ENCODE measurements around the gene NQO2.
"Not testable (repeated sequence)": the region's sequence is repeated elsewhere in the genome, so short reads cannot be mapped to it uniquely, and the experiment has no call there.

The NQO2 gene

DNA sequence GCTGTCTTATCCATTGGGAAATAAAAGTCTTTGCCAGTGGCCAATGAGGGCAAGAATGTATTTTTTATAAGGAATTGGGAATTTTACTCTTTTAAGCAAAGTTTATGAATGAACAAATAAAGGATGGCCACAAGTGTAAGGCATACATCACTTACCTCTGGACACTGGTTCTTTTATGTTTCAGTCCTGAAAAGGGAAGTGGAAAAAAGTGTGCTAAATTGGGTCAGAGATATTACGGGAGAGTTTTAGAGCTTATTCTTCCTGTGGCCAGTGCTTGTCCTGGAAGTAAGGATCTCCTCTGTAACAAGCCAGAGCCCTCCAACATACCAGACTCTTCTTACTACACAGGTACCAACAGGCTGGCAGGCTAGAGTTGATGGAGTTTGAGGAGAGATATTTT, 46.1 kb downstream of the NQO2 start:
- no peak for DNase-seq

DNA sequence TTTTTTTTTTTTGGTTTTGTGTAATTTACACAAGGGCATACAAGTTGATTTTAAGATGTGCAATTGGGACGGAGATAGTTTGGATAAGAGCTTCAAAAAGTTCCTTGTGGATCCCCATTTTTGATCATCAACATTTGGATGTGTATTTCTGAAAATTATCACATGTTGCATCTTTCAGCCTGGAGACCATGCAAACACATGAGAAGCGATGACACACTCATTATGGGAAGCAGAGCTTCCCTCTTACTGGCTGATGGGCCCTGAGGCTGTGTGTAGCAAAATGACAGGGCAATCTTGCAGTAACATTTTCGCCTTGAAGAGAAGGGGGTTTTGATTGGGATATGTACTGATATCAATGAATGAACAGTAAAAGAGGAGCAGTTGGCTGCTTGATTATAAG, 46.6 kb downstream of the NQO2 start:
- no peak for DNase-seq

DNA sequence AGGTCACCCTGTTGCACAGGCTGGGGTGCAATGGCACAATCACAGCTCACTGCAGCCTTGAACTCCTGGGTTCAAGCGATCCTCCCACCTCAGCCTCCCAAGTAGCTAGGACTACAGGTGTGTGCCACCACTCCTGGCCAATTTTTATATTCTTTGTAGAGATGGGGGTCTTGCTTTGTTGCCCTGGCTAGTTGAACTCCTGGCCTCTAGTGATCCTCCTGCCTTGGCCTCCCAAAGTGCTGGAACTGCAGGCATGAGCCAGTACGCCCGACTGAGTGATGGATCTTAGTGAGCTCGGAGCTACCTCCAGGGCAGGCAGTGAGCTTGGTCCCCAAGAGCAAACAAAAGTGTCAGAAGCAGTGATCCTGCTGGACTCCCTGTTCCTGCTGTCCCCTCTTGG, 48.3 kb downstream of the NQO2 start:
- DNase-seq: not testable (repeated sequence)

DNA sequence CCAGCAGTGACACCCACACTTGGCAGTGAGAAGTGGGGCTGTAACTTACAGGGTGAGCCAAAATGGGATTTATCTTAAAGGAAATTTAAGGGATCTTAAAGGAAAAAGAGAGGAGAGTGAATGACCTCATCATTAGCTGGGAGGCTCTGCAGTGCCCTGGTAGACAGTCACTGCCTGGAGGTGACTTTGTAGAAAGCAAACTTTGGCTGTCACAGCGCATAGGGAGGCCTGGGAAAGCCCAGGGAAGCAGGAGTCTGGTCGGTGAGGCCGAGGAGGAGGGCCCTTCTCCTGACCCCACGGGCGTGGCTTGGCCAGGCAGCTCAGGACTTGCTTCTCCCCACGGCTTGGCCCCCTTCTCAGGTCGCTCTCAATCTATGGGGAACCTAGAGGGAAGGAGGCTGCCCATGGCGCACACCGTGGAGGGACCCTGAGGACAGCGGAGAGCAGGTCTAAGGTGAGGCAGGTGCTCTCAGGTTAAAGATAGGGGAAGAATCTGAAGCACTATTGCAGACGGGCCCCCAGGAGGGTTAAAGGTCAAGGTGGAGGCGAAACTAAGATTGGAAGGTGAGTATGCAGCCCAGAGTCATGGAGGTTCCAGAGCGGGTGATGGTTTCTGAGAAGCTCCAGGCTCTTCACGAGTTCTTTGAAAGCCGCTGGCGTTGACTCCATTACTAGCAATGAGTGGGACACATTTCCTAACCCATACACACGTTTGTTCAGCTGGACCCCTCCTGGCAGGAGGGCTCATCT, 53.0 kb downstream of the NQO2 start:
- DNase-seq: no peak

DNA sequence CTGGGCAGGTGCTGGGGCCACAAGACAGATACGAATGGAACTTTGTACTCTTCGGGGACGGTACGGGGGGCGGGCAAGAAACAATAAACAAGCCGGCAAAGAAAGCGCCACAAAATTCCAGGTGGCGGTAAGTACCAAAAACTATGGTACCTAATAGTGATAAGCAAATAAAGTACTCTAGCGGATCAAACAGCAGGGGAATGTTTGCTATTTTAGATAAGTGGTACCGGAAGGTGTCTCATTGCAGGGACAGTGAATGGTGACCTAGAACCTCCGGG, 53.5 kb downstream of the NQO2 start:
- DNase-seq: peak; percentile 45

DNA sequence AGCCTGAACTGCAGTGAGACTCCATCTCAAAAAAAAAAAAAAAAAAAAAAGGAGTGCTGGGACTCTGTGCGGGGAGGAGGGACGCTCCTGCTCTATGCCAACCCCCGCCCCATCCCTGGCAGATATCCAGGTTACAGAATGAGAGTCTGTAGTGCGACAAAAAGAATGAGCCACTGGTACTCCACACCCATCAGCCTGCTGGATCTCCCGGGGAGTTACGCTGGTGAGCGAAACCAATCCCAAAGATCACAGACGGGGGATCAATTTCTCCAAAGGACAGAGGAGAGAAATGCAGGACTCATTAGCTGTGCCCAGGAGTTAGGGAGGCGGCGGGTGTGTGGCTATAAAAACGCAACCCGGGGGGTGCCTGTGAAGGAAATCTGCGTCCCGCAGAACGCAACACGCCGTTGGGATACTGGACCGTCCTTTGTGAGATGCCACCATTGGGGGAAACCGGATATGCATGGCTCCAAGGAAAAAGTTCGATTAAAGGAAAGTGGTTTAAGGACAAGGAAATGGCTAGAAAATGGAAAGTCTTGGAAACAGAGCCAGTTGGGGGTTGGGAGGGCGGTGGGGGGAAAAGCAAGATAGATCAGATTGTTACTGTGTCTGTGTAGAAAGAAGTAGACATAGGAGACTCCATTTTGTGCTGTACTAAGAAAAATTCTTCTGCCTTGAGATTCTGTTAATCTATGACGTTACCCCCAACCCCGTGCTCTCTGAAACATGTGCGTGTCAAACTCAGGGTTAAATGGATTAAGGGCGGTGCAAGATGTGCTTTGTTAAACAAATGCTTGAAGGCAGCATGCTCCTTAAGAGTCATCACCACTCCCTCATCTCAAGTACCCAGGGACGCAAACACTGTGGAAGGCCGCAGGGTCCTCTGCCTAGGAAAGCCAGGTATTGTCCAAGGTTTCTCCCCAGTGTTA, 54.8 kb downstream of the NQO2 start:
- peak; percentile 33 for DNase-seq

DNA sequence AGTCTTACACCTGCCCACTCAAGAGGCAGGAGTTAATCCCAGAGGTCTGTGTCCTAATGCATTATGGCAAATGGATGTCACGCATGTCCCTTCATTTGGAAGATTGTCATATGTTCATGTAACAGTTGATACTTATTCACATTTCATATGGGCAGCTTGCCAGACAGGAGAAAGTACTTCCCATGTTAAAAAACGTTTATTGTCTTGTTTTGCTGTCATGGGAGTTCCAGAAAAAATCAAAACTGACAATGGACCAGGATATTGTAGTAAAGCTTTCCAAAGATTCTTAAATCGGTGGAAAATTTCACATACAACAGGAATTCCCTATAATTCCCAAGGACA, 55.4 kb downstream of the NQO2 start:
- not testable (repeated sequence) for DNase-seq

DNA sequence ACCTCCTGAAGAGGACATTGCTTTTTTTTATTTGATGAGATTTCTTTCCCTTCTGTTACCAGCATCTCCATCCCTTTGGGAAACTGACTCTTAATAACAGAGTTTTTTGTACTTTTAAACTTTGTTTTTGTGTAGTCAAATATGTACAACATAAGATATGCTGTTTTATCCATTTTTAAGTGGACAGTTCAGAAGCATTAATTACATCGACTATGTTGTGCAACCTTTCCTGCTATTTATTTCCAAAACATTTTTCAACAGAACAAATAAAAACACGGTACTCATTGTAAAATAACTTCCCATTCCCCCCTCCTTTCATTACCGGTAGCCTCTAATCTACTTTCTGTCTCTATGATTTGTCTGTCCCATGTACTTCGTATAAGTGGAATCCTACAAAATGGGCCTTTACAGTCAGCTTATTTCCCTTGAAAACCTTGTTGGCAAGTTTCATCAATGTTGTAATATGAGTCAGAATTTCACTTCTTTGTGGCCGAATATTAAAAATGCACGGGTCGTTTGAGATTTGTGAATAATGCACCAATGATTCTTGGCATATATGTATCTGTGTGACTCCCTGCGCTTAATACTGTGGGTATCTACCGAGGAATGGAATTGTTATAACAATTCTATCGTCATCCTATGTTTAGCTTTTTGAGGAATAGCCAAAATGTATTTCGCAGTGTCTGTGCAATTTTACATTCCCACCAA, 57.5 kb downstream of the NQO2 start:
- DNase-seq: no peak

DNA sequence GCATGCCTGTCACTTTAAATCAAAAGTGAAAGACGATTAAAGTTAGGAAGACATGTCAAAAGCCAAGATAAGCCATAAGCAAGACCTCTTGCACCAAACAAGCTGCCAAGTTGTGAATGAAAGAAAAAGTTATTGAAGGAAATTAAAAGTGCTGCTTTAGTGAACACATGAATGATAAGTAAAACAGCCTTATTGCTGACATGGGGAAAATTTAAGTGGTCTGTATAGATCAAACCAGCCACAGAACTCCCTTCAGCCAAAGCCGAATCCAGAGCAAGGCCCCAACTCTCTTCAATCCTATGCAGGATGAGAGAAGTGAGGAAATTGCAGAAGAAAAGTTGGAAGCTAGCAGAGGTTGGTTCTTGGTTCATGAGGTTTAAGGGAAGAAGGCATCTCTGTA, 59.3 kb downstream of the NQO2 start:
- no peak for DNase-seq

DNA sequence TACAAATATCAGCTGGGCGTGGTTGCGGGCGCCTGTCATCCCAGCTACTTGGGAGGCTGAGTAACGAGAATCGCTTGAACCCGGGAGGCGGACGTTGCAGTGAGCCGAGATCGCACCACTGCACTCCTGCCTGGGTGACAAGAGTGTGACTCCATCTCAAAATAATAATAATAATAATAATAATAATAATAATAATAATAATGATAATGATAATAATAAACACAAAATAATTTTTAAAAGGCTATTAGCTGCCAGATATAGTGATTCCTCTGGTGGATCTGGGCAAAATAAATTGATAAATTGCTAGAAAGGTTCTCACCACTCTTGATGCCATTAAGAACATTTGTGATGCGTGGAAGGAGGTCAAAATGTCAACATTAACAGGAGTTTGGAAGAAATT, 60.4 kb downstream of the NQO2 start:
- DNase-seq: not testable (repeated sequence)

DNA sequence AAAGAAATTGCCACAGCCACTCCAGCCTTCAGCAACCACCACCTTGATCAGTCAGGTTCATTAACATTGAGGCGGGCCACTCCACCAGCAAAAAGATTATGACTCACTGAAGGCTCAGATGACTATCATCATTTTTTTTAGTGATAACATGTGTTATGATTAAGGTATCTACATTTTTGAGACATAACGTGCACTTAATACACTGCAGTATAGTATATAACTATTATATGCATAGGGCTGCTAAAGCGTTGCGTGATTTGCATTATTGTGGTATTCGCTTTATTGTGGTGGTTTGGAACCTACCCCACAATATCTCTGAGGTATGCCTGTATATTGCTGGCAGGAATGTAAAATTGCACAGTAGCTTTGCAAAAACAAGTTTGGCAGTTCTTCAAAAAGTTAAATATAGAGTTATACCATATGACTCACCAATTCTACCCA, 61.8 kb downstream of the NQO2 start:
- DNase-seq: no peak

DNA sequence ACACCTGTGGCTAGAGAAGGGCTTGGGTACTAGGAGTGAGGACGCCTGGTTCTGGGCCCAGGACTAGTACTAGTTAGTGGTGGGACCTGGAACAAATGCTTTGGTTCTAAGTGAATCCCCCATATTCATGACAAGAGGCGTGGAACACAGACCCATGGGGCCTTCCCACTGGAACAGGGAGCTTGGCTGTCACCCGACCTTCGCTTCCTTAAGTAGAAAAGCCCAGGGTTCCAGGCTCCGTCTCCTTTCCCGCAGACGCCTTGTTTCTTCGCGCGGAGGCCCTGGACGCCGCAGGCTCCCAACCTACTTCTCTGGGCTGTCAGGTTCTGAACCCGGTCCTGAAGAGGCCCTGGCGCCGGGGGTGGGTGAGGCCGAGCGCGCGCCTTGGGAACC, 63.6 kb downstream of the NQO2 start:
- peak; percentile 24 for DNase-seq

DNA sequence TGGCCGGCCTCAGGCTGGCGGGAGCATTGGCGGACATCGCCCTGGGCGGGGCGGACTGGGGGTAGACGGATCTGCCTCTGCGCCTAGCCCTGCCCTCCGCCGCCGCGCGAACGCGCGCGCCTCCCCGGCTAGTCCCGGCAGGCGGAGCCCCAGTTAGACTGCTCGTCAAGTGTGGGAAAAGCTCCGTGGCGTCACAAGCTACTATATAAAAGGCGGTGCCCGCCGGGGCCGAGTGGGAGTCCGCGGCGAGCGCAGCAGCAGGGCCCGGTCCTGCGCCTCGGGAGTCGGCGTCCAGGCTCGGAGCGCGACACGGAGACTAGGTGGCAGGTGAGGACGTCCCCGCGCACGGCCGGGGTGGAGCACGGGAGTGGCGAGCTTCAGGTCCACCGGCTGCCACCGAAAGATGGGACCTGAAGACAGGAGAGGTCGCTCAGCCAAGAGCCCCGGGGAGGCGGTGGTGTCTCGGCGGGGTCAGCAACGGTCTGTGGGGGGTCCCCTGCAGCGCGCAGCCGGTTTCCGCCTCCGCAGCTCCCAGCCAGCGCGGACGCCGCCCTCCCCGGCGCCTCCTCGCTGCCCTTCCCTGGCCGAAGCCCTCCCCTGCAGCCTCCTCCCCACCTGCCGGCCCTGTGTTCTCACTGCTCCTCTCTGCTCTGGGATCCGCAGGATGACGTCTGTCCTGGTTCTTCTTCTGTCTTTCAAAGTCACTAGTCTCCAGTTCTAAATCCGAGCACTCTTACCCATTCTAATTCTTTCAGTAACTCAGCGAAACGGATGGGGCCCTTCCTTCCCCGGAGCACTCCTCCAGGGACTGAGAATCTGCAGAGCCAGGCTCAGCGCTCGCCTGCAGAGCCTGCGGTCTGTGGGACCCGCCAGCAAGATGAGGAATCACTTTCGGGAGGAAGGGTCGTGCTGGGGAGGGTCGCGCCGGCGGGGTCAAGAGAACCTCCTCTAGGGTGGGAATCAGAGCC, 64.3 kb downstream of the NQO2 start:
- peak; percentile 79 for DNase-seq

DNA sequence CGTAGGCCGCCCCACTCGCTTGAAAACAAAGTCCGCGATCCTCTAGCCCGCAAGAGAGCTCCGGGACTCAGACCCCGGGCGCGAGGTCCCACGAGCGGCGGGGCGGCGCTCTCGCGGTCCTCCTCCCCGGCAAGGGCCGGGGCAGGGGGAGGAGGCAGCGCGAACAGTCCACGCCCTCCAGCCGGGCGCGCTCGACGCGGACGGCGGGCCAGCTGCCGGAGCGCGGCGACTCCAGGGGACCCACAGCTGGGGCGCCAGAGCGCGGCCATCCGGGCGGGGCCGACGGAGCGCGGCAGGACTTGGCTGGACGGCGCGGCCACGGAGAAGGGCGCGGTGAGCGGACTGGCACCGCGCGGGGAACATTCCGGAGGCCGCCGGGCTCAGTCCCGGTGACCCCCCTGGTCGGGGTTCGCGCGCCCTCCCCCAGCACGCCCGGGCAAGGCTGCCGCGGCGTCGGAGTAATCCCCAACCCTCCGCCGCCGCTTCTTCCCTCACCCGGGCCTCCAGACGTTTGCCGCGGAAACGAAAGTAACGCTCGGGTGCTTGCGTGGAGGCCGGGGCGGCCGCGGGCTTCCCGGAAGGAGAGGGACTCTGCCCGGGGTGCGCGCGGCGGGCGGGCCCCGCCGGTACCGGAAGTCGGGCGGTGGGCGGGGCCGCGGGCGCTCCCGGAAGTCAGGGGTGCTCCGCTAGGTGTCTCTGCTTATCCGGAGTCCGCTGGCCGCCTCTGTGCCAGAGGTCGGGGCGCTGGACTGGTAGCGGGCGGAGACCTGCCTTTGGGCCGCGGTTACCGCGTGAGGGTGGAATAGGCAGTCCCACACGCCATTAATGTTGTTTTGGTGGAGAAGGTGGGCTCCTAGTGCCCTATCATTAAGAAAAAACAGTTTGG, 68.9 kb downstream of the NQO2 start, which contains the start of gene RIPK1:
Gene RIPK1 (plus strand): TSS at position 166 of the 886 bp plus-strand sequence. CDS start 8,330 bp downstream, outside the sequence.
- DNase-seq: peak; percentile 90

All from NCI-H146 (cell line).